Central memory CD8-positive, alpha-beta T cell (primary cell): ENCODE results near the gene DDX31.

Source experiments
- ATAC-seq: fragments of 150-1000 bp; cut with Tn5 transposase; replicated peaks from 2 replicates; pipeline ENCODE4 v1.10.0; 2022; ENCODE audit warnings: mild to moderate bottlenecking, moderate FRiP score, moderate number of reproducible peaks; ENCODE audit not compliant: poor library complexity, severe bottlenecking; ENCODE audit errors: extremely low read depth
- DNase-seq, 2 donors: peaks; one replicate each; pipeline ENCODE4 v3.0.0; 2021; ENCODE audit warnings: low spot score in 2 of 2
- H3K27ac Mint-ChIP-seq: one replicate; pipeline ENCODE4 v1.8.0; 2022; ENCODE audit warnings: low read depth, mild to moderate bottlenecking, moderate library complexity, mixed read lengths
- H3K27me3 Mint-ChIP-seq: one replicate; pipeline ENCODE4 v1.8.0; 2022; ENCODE audit warnings: mixed read lengths
- H3K36me3 Mint-ChIP-seq: one replicate; pipeline ENCODE4 v1.8.0; 2022; ENCODE audit warnings: mild to moderate bottlenecking, moderate library complexity, mixed read lengths; ENCODE audit not compliant: insufficient read depth
- H3K4me1 Mint-ChIP-seq: one replicate; pipeline ENCODE4 v1.8.0; 2022; ENCODE audit warnings: mixed read lengths
- H3K4me3 Mint-ChIP-seq: one replicate; pipeline ENCODE4 v1.8.0; 2022; ENCODE audit warnings: mild to moderate bottlenecking, moderate library complexity, mixed read lengths
- H3K9me3 Mint-ChIP-seq: one replicate; pipeline ENCODE4 v1.8.0; 2022; ENCODE audit warnings: mixed read lengths

Gene DDX31

GRCh38 chr9:132600326-132600984 lies 69.3 kb downstream of the DDX31 start:
- H3K4me3 Mint-ChIP-seq = no peak overlapping the region
- H3K4me1 Mint-ChIP-seq = peaks cover 8% of the 10 kb centered on the region
- ATAC-seq (no peak), DNase-seq (no peak)
- no peak overlapping the region for H3K27ac Mint-ChIP-seq
- peaks cover 6% of the 10 kb centered on the region for H3K36me3 Mint-ChIP-seq
- peaks cover 19% of the 10 kb centered on the region for H3K27me3 Mint-ChIP-seq
- H3K9me3 Mint-ChIP-seq = no peaks in the 10 kb centered on the region

- no peaks in the 10 kb centered on the region for H3K9me3 Mint-ChIP-seq
- DNase-seq (no peak), ATAC-seq (no peak)
- peaks cover 42% of the 10 kb centered on the region for H3K27me3 Mint-ChIP-seq
- peaks cover 8% of the 10 kb centered on the region for H3K4me1 Mint-ChIP-seq
- no peak overlapping the region for H3K27ac Mint-ChIP-seq
- peaks cover 14% of the 10 kb centered on the region for H3K36me3 Mint-ChIP-seq
- H3K4me3 Mint-ChIP-seq = no peak overlapping the region
Observed at GRCh38 chr9:132597073-132597775, 72.6 kb downstream of the DDX31 start.

- Mint-ChIP-seq H3K36me3 (peaks cover 15% of the 10 kb centered on the region), H3K27me3 (peaks cover 52% of the 10 kb centered on the region), H3K9me3 (no peaks in the 10 kb centered on the region), H3K4me3 (no peak overlapping the region), H3K27ac (no peak overlapping the region), H3K4me1 (peaks cover 14% of the 10 kb centered on the region)
- ATAC-seq = no peak
- DNase-seq = no peak
Observed at GRCh38 chr9:132596200-132596599, 73.6 kb downstream of the DDX31 start.

- Mint-ChIP-seq H3K4me1 (peaks cover 18% of the 10 kb centered on the region), H3K4me3 (no peak overlapping the region), H3K27me3 (peaks cover 60% of the 10 kb centered on the region), H3K36me3 (peaks cover 18% of the 10 kb centered on the region), H3K9me3 (no peaks in the 10 kb centered on the region), H3K27ac (no peak overlapping the region)
- DNase-seq = no peak
- no peak for ATAC-seq
Observed at GRCh38 chr9:132595319-132595718, 74.5 kb downstream of the DDX31 start.

DNA sequence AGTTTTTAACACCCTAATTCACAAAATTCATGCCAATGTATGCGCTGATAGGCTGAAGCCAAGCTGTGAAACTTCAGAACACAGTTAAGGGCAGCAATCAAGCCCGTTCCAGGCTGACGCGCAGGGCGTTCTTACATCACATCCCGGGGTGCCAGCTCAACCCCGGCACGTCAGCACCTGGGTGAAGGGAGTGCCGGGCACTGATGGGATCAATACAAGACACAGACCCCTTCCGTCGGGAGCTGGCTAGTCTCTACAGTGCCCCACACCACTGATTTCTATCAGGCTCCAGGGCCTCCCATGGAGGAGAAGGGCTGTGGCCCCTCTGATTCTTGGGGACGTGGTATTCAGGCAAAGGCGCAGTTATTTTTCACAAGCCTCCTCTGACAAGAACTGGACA lies 75.4 kb downstream of the DDX31 start:
- Mint-ChIP-seq H3K4me3 (no peak overlapping the region), H3K27ac (no peak overlapping the region), H3K9me3 (no peaks in the 10 kb centered on the region), H3K27me3 (peaks cover 60% of the 10 kb centered on the region), H3K4me1 (peaks cover 26% of the 10 kb centered on the region), H3K36me3 (peaks cover 18% of the 10 kb centered on the region)
- no peak for ATAC-seq
- DNase-seq = no peak

GRCh38 chr9:132592451-132592850 lies 77.3 kb downstream of the DDX31 start:
- peaks cover 18% of the 10 kb centered on the region for H3K36me3 Mint-ChIP-seq
- H3K27me3 Mint-ChIP-seq = peaks cover 80% of the 10 kb centered on the region
- H3K27ac Mint-ChIP-seq = no peak overlapping the region
- DNase-seq (no peak), ATAC-seq (no peak)
- no peaks in the 10 kb centered on the region for H3K9me3 Mint-ChIP-seq
- H3K4me3 Mint-ChIP-seq = no peak overlapping the region
- H3K4me1 Mint-ChIP-seq = peaks cover 26% of the 10 kb centered on the region

DNA sequence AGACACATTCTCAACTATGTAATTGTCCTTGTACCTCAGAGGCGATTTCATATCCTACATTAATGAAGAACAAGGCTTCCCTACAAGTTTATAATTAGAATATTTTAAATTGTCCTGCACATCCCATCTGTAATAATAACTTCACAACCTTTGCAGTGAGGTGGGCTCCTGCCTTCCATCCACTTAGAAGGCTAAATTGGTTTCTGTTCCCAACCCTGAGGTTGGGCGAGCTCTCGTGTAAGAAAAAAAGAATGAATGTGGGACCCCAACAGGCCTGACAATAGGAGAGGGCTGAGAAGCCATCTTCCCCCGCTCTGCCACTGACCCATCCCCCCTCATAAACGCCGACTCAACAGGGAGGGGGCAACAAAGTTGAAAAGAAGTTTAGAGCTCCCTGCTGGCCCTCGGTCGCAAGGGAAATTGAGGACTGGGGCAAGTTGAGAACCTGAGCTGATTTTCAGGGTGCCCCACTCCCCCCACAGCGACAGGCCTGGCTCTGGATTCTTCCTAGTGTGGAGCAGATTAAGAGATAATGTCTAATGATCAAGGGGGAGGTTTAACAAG lies 78.0 kb downstream of the DDX31 start:
- Mint-ChIP-seq H3K27ac (no peak overlapping the region), H3K4me1 (peaks cover 26% of the 10 kb centered on the region), H3K27me3 (peaks cover 84% of the 10 kb centered on the region), H3K36me3 (peaks cover 18% of the 10 kb centered on the region), H3K4me3 (no peak overlapping the region), H3K9me3 (no peaks in the 10 kb centered on the region)
- ATAC-seq = no peak
- DNase-seq = no peak

DNA sequence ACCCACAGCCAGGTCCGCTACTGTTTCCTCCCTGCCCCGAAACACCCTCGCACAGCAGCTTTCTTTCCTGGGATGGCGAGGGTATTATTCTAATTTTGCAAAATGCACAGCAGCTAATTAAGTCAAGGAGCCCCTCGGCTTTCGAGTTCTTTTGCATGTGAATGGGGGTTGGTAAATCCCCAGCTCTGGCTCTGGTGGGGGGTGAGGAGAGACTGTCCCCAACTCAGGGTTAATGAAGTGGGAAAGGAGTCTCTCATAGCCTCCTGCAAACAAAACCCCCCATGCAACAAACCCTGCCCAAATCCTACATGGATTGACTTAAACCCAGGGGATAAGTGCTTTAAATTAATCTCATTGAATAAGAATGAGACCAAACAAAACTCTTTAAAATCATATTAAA lies 78.5 kb downstream of the DDX31 start:
- Mint-ChIP-seq H3K4me1 (peaks cover 22% of the 10 kb centered on the region), H3K27ac (no peak overlapping the region), H3K27me3 (peaks cover 85% of the 10 kb centered on the region), H3K9me3 (no peaks in the 10 kb centered on the region), H3K36me3 (peaks cover 16% of the 10 kb centered on the region), H3K4me3 (no peak overlapping the region)
- ATAC-seq (no peak), DNase-seq (no peak)

DNA sequence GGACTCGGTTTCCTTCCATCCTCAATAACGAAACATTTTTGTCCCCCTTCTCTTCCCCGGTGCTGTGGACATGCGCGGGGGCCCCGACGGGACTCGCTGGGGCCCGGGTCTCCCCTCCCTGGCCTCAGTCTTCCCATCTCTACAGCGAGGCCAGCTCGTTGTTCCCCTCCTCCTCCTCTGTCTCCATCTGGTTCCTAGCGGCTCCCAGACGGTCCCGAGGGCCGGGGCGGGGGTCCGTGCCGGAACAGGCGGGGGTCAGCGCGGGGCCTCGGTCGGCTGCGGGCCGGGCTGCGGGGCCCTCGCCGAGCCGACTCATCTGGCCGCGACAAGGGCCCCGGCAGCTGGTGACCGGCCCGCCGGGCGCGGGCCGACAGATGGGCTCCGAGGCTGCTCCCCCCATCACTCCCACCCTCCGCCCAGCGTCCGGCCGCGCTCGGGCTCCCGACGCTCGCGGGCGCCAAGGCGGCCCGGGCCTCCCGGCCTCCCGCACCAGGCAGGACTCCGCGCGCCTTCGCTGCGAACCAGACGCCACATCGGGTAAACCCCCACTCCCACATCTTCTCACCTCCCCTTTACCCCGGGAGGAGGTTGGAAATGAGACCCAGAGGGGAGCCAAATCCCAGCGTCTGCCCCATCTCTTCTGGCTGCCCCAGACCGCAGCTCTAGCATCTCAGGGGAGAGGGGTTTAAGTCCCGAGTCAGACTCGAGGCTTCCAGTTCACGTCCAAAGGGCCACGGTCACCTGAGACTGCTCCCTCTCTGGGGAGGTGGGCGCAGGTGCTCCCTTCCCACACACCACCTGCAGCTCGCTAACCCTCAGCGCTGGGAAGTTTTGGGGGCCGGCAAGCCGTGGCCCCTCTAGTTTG lies 79.2 kb downstream of the DDX31 start:
- peak overlapping the region; percentile 29 for H3K4me3 Mint-ChIP-seq
- H3K36me3 Mint-ChIP-seq = peaks cover 12% of the 10 kb centered on the region
- no peaks in the 10 kb centered on the region for H3K9me3 Mint-ChIP-seq
- ATAC-seq (no peak), DNase-seq (no peak)
- peaks cover 24% of the 10 kb centered on the region for H3K4me1 Mint-ChIP-seq
- peak overlapping the region; percentile 62 for H3K27ac Mint-ChIP-seq
- peaks cover 87% of the 10 kb centered on the region for H3K27me3 Mint-ChIP-seq

DNA sequence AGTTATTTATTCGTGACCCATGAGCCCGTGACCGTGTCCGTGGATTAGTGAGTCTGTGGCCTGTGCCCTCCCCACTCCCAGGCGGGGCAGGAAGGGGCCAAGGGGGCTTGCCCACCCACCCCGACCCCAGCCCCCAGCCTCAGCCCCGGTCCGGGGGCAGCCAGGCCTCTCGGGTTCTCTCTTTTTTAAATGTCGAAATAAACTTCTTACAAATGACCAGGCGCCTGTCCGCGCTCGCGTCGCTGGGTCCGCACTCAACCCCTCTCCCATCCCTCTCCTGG lies 79.8 kb downstream of the DDX31 start:
- ATAC-seq = no peak
- peaks cover 12% of the 10 kb centered on the region for H3K36me3 Mint-ChIP-seq

DNA sequence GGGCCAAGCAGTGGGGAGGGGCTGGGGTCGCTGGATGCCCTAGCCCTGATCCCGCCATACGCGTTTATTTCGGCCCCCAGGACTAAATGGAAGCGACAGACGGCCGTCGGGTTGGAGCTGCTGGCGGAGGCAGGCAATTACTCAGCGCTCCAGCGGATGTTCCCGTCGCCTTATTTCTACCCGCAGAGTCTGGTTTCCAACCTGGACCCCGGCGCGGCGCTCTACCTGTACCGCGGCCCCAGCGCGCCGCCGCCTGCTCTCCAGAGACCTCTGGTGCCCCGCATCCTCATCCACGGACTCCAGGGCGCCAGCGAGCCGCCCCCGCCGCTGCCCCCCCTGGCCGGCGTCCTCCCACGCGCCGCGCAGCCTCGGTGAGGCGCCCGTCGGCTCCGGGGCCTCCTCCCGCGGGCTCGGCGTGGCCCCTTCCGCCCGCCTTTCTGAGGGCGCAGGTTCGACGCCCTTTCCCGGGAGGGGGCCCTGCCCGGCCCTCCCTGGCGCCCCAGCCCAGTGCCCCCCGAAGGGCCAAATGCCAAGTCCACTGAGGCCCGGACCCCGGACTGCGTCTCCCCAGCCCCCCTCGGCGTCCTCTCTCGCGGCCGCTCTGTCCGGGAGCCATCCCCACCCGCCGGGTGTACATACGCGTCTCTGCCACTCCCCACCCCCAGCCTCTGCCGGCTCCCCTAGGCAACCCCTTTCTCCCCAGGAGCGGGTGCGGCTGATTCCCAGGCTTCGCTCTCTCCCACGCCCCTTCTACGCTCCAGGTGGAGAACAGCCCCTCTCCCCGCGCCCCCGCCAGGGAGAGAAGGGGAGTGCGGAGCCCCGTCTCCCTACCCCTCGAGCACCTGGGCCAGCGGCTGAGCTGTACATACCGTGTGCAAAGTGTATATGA lies 80.4 kb downstream of the DDX31 start:
- no peak for ATAC-seq
- no peak for DNase-seq
- Mint-ChIP-seq H3K4me3 (no peak overlapping the region), H3K9me3 (no peaks in the 10 kb centered on the region), H3K4me1 (peaks cover 24% of the 10 kb centered on the region), H3K27me3 (peaks cover 92% of the 10 kb centered on the region), H3K27ac (no peak overlapping the region), H3K36me3 (peaks cover 7% of the 10 kb centered on the region)

More for the DNA sequence above, 79.8 kb downstream of the DDX31 start:
- peak overlapping the region; percentile 29 for H3K4me3 Mint-ChIP-seq
- no peaks in the 10 kb centered on the region for H3K9me3 Mint-ChIP-seq
- H3K27me3 Mint-ChIP-seq = peaks cover 92% of the 10 kb centered on the region
- H3K4me1 Mint-ChIP-seq = peaks cover 24% of the 10 kb centered on the region
- H3K27ac Mint-ChIP-seq = peak overlapping the region; percentile 62
- DNase-seq = no peak
